Ishikawa (cell line): ENCODE data around the gene CMSS1.

Source experiments
- CEBPB ChIP-seq: IDR thresholded peaks from 2 replicates; pipeline ENCODE4 v1.6.1; 2012
- CREB1 ChIP-seq: IDR thresholded peaks from 2 replicates; pipeline ENCODE4 v1.6.1; 2012; ENCODE audit warnings: low read depth
- EGR1 ChIP-seq: IDR thresholded peaks from 2 replicates; pipeline ENCODE4 v1.6.1; 2012
- EP300 ChIP-seq: IDR thresholded peaks from 2 replicates; pipeline ENCODE4 v1.6.1; 2012; ENCODE audit warnings: borderline replicate concordance
- FOXM1 ChIP-seq: IDR thresholded peaks from 2 replicates; pipeline ENCODE4 v1.6.1; 2012; ENCODE audit warnings: low read depth, borderline replicate concordance
- MAX ChIP-seq: IDR thresholded peaks from 2 replicates; pipeline ENCODE4 v1.6.1; 2012
- NFIC ChIP-seq: IDR thresholded peaks from 2 replicates; pipeline ENCODE4 v1.6.1; 2012
- RAD21 ChIP-seq: IDR thresholded peaks from 2 replicates; pipeline ENCODE4 v1.6.1; 2012; ENCODE audit warnings: low read depth
- TAF1 ChIP-seq: IDR thresholded peaks from 2 replicates; pipeline ENCODE4 v1.6.1; 2012; ENCODE audit warnings: low read depth, mild to moderate bottlenecking
- TCF12 ChIP-seq: IDR thresholded peaks from 2 replicates; pipeline ENCODE4 v1.6.1; 2012; ENCODE audit warnings: low read depth
- TEAD4 ChIP-seq: IDR thresholded peaks from 2 replicates; pipeline ENCODE4 v1.6.1; 2012
- YY1 ChIP-seq: IDR thresholded peaks from 2 replicates; pipeline ENCODE4 v1.6.1; 2012; ENCODE audit warnings: low read depth
- ZBTB7A ChIP-seq: IDR thresholded peaks from 2 replicates; pipeline ENCODE4 v1.6.1; 2012; ENCODE audit warnings: low read depth
- TF ChIP-seq, protein P1 (sequence below): IDR thresholded peaks from 2 replicates; pipeline ENCODE4 v1.6.1; 2012
- TF ChIP-seq, protein P2 (sequence below): IDR thresholded peaks from 2 replicates; pipeline ENCODE4 v1.6.1; 2012; ENCODE audit warnings: low read depth, mild to moderate bottlenecking

The CMSS1 gene

GRCh38 chr3:99929745-99930139 lies 112.1 kb downstream of the CMSS1 start:
- no peak for TF ChIP-seq EGR1
- no peak for TF ChIP-seq YY1
- no peak for TF ChIP-seq CREB1
- TF ChIP-seq CEBPB = no peak
- TF ChIP-seq, protein P1, sequence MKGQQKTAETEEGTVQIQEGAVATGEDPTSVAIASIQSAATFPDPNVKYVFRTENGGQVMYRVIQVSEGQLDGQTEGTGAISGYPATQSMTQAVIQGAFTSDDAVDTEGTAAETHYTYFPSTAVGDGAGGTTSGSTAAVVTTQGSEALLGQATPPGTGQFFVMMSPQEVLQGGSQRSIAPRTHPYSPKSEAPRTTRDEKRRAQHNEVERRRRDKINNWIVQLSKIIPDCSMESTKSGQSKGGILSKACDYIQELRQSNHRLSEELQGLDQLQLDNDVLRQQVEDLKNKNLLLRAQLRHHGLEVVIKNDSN = no peak
- TF ChIP-seq FOXM1 = no peak
- TF ChIP-seq EP300 = no peak
- TF ChIP-seq NFIC = no peak
- no peak for TF ChIP-seq TAF1
- TF ChIP-seq MAX = no peak

GRCh38 chr3:99931059-99931458 lies 113.4 kb downstream of the CMSS1 start:
- TF ChIP-seq CREB1 = no peak
- TF ChIP-seq FOXM1 = no peak
- TF ChIP-seq, protein P1 = no peak
- no peak for TF ChIP-seq EP300
- no peak for TF ChIP-seq TAF1
- TF ChIP-seq TCF12 = no peak
- no peak for TF ChIP-seq NFIC
- TF ChIP-seq EGR1 = no peak
- TF ChIP-seq TEAD4 = no peak
- no peak for TF ChIP-seq YY1
- TF ChIP-seq, protein P2, sequence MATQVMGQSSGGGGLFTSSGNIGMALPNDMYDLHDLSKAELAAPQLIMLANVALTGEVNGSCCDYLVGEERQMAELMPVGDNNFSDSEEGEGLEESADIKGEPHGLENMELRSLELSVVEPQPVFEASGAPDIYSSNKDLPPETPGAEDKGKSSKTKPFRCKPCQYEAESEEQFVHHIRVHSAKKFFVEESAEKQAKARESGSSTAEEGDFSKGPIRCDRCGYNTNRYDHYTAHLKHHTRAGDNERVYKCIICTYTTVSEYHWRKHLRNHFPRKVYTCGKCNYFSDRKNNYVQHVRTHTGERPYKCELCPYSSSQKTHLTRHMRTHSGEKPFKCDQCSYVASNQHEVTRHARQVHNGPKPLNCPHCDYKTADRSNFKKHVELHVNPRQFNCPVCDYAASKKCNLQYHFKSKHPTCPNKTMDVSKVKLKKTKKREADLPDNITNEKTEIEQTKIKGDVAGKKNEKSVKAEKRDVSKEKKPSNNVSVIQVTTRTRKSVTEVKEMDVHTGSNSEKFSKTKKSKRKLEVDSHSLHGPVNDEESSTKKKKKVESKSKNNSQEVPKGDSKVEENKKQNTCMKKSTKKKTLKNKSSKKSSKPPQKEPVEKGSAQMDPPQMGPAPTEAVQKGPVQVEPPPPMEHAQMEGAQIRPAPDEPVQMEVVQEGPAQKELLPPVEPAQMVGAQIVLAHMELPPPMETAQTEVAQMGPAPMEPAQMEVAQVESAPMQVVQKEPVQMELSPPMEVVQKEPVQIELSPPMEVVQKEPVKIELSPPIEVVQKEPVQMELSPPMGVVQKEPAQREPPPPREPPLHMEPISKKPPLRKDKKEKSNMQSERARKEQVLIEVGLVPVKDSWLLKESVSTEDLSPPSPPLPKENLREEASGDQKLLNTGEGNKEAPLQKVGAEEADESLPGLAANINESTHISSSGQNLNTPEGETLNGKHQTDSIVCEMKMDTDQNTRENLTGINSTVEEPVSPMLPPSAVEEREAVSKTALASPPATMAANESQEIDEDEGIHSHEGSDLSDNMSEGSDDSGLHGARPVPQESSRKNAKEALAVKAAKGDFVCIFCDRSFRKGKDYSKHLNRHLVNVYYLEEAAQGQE = no peak
- no peak for TF ChIP-seq ZBTB7A
- no peak for TF ChIP-seq MAX
- no peak for TF ChIP-seq CEBPB
- no peak for TF ChIP-seq RAD21

- TF ChIP-seq, protein P2 = no peak
Observed at GRCh38 chr3:99933971-99934750, 116.5 kb downstream of the CMSS1 start.

DNA sequence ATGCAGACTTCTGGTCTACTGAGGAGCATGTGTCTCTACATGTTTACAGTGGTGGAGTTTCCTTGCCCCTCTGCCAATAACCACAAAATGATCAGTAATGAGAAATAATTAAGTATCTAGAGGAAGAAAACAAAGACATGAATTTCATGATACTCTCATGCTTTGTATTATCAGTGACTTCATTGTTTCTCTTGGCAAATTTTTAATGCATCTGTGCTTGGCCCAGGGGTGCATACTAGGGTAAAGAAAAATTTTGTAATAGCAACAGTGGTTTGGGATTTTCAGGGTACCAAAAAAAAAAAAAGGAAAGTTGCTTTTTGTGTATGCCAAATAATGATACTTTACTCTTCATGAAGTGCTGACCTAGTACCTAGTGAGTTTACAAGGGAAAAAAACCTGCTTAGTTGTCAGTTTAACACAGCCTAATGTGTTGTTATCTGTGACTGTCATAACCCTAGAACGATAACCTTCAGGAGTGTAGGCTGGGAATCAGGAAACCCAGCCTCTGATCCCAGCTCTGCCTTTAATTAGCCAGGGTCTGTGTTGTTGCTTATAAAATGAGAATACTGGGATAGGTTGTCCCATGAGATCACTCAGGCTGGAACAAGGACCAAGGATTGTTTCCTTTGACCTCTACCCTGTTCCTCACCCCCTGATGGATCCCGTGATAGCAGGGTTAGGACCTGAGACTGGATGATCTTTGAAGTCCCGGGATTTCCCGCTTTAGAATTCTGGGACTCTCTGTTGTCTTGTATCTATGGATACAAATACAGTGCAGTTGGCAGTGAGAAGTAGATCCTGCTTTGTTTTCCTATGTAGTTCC lies 117.5 kb downstream of the CMSS1 start:
- TF ChIP-seq ZBTB7A (no peak), TEAD4 (no peak)

- TF ChIP-seq TEAD4 = no peak
- TF ChIP-seq MAX = no peak
- TF ChIP-seq, protein P2 = no peak
- no peak for TF ChIP-seq EGR1
- no peak for TF ChIP-seq TAF1
- no peak for TF ChIP-seq FOXM1
- no peak for TF ChIP-seq TCF12
- no peak for TF ChIP-seq RAD21
- no peak for TF ChIP-seq EP300
Observed at GRCh38 chr3:99938270-99938911, 120.7 kb downstream of the CMSS1 start.
